Keratinocyte (primary cell): ENCODE results near the gene DNTTIP2. TPM values are rescaled to one million over a fixed set of nuclear protein-coding genes. Genes with fewer than 3 reads are reported as not detected.

Source experiments
- DNase-seq: peaks from one replicate; pipeline ENCODE4 v3.0.0-alpha.2; 2011; ENCODE audit warnings: low read depth, missing footprints, low spot score
- FAIRE-seq: peaks from 2 replicates; lab custom pipeline; 2011; peaks lifted over from hg19 to GRCh38; lab: Jason Lieb, UNC
- H2AFZ ChIP-seq: 2 replicates; pipeline ENCODE4 v1.6.0; 2012; ENCODE audit warnings: low read length, control low read depth, inconsistent platforms; ENCODE audit not compliant: control insufficient read depth
- H3K27ac ChIP-seq: 2 replicates; pipeline ENCODE4 v1.5.1; 2011; ENCODE audit warnings: low read length; ENCODE audit not compliant: control insufficient read depth, insufficient read depth
- H3K27me3 ChIP-seq: 3 replicates; pipeline ENCODE4 v1.6.0; 2011; ENCODE audit warnings: low read length; ENCODE audit not compliant: control insufficient read depth, insufficient read depth; ENCODE audit errors: extremely low read depth
- H3K36me3 ChIP-seq, 2 experiments: 2 replicates in 1 of 2; 3 replicates in 1 of 2; pipeline ENCODE4 v1.5.1; 2011; ENCODE audit warnings: low read length in 2 of 2, mild to moderate bottlenecking in 1 of 2; ENCODE audit not compliant: control insufficient read depth in 2 of 2, insufficient read depth in 2 of 2; ENCODE audit errors: extremely low read depth in 1 of 2
- H3K4me1 ChIP-seq: 3 replicates; pipeline ENCODE4 v1.5.1; 2011; ENCODE audit warnings: low read length; ENCODE audit not compliant: control insufficient read depth, insufficient read depth; ENCODE audit errors: extremely low read depth
- H3K4me2 ChIP-seq: 3 replicates; pipeline ENCODE4 v1.6.0; 2011; ENCODE audit warnings: low read depth, low read length; ENCODE audit not compliant: control insufficient read depth, insufficient read depth; ENCODE audit errors: extremely low read depth
- H3K4me3 ChIP-seq, 3 experiments: fragments of 200-600 bp in 1 of 3; sonication (generic) in 1 of 3; 2 replicates in 2 of 3; 3 replicates in 1 of 3; pipeline ENCODE4 v1.5.1; 2011 to 2016; ENCODE audit warnings: low read length in 3 of 3, mild to moderate bottlenecking in 3 of 3, control low read depth in 2 of 3, inconsistent platforms in 1 of 3, low read depth in 1 of 3, mixed read lengths in 1 of 3, mixed run types in 1 of 3, moderate library complexity in 1 of 3; ENCODE audit not compliant: control insufficient read depth in 2 of 3, insufficient read depth in 2 of 3; ENCODE audit errors: extremely low read depth in 1 of 3
- H3K79me2 ChIP-seq: 2 replicates; pipeline ENCODE4 v1.6.0; 2012; ENCODE audit warnings: low read length; ENCODE audit not compliant: control insufficient read depth, insufficient read depth
- H3K9ac ChIP-seq: 3 replicates; pipeline ENCODE4 v1.6.0; 2011; ENCODE audit warnings: low read length; ENCODE audit not compliant: control insufficient read depth, insufficient read depth; ENCODE audit errors: extremely low read depth
- H3K9me1 ChIP-seq: 3 replicates; pipeline ENCODE4 v1.6.0; 2011; ENCODE audit warnings: low read length; ENCODE audit not compliant: control insufficient read depth, insufficient read depth; ENCODE audit errors: extremely low read depth
- H3K9me3 ChIP-seq: 2 replicates; pipeline ENCODE4 v1.5.1; 2012; ENCODE audit warnings: low read depth, low read length; ENCODE audit not compliant: control insufficient read depth
- H4K20me1 ChIP-seq: 3 replicates; pipeline ENCODE4 v1.6.0; 2011; ENCODE audit warnings: low read length; ENCODE audit not compliant: control insufficient read depth, insufficient read depth; ENCODE audit errors: extremely low read depth
- EZH2 ChIP-seq: IDR thresholded peaks from one replicate; pipeline ENCODE4 v1.6.1; 2012; ENCODE audit warnings: inconsistent platforms, mild to moderate bottlenecking, low read length, moderate library complexity
- dilution Hi-C: fragments of 300-500 bp; cut with MboI; formaldehyde crosslinking; loops from one replicate; pipeline ENCODE4 v1.7.0; 2020; ENCODE audit warnings: low sequenced_read_pairs; ENCODE audit not compliant: extremely low pct_ligation_motif_present
- polyA plus RNA-seq, 5 experiments: library from polyadenylated mRNA; depleted of rRNA in 3 of 5; stranded (reverse) in 3 of 5; stranded (forward) in 1 of 5; unstranded in 1 of 5; fragments of >200 nt; gene quantifications; 1 replicate in 1 of 5; 2 replicates in 3 of 5; 3 replicates in 1 of 5; pipeline versions ENCODE4 v1.2.1 to v1.2.3, GENCODE V29; 2011 to 2012; ENCODE audit warnings: missing spikeins in 2 of 5, low read depth in 1 of 5, low replicate concordance in 1 of 5
- TF ChIP-seq, protein P1 (sequence below), 3 experiments: IDR thresholded peaks in 1 of 3; conservative IDR thresholded peaks in 1 of 3; optimal IDR thresholded peaks in 1 of 3; 2 replicates in 2 of 3; 3 replicates in 1 of 3; pipeline versions ENCODE3 to v1.5.1; 2011; ENCODE audit warnings: low read length in 3 of 3, mild to moderate bottlenecking in 3 of 3, moderate library complexity in 2 of 3, control low read depth in 1 of 3, inconsistent platforms in 1 of 3; ENCODE audit not compliant: insufficient read depth in 2 of 3; ENCODE audit errors: extremely low read depth in 1 of 3

Gene DNTTIP2
- polyA plus RNA-seq, 1 donor (not counting 4 experiments of a cell fraction or from before 2014, with no cell fraction given) = 46.2 TPM

DNA sequence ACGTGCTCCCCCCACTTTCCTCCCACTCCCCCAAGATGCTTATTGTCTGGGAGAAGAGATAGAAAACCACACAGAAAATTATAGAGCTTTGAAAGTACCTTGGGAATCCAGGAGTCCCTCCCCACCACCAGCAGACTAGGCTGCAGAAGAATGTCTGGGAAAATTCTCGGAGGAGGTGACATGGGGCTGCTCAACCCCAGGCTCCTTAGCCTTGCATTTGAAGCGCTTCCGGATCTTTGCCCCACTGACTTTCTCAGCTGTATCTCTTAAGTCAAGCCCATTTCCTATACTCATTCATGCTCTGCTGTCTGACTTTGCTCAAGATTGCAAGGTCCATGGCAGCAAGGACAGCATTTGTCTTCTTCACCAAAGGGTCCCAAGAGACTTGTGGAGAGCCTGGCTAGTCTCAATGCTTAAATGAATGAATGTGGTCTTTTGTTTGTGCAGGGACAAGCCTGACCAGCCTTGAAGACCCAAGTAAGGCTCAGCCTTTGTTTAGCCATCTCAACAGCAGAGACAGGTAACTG lies 38.0 kb downstream of the DNTTIP2 start:
- Histone ChIP-seq H3K27ac (no peak overlapping the region), H3K4me1 (peaks cover 11% of the 10 kb centered on the region), H3K9me3 (no peaks in the 10 kb centered on the region), H2AFZ (no peak overlapping the region), H3K36me3 (no peaks in the 10 kb centered on the region), H3K4me3 (no peak overlapping the region), H3K4me2 (no peak overlapping the region), H3K9ac (no peak overlapping the region), H4K20me1 (no peaks in the 10 kb centered on the region), H3K9me1 (peaks cover 2% of the 10 kb centered on the region), H3K27me3 (no peaks in the 10 kb centered on the region), H3K79me2 (no peaks in the 10 kb centered on the region)
- no peak for DNase-seq
- TF ChIP-seq EZH2 = no peak
- TF ChIP-seq, protein P1, sequence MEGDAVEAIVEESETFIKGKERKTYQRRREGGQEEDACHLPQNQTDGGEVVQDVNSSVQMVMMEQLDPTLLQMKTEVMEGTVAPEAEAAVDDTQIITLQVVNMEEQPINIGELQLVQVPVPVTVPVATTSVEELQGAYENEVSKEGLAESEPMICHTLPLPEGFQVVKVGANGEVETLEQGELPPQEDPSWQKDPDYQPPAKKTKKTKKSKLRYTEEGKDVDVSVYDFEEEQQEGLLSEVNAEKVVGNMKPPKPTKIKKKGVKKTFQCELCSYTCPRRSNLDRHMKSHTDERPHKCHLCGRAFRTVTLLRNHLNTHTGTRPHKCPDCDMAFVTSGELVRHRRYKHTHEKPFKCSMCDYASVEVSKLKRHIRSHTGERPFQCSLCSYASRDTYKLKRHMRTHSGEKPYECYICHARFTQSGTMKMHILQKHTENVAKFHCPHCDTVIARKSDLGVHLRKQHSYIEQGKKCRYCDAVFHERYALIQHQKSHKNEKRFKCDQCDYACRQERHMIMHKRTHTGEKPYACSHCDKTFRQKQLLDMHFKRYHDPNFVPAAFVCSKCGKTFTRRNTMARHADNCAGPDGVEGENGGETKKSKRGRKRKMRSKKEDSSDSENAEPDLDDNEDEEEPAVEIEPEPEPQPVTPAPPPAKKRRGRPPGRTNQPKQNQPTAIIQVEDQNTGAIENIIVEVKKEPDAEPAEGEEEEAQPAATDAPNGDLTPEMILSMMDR (optimal IDR thresholded peaks at IDR 0.05 in 1 of 3, IDR thresholded peaks at IDR 0.05 in 1 of 3, conservative IDR thresholded peaks at IDR 0.05 in 1 of 3; ENCODE audit: extremely low read depth in 1 of 3, insufficient read depth in 2 of 3, low read length in 3 of 3) = no peak
- dilution Hi-C loops = no loop called here
- no peak for FAIRE-seq

DNA sequence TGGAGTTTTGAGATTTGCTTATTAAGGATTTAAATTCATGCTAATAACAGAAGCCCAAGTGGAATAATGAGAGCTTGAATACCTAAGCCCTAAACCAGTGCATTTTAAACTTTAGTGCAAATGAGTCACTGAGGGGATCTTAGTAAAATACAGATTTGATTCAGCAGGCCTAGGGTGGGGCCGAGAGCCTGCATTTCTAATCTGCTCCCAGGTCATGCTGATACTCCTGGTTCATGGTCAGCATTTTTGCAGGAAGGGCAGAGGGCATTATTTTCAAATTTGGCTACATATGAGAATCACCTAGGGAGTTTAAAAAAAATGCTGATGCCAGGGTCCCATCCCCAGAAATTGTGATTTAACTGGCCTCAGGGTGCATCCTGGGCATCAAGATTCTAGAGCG lies 39.3 kb downstream of the DNTTIP2 start:
- Histone ChIP-seq H3K4me1 (peaks cover under 1% of the 10 kb centered on the region), H4K20me1 (no peaks in the 10 kb centered on the region), H2AFZ (no peak overlapping the region), H3K4me2 (no peak overlapping the region), H3K79me2 (no peaks in the 10 kb centered on the region), H3K9me1 (no peaks in the 10 kb centered on the region), H3K27me3 (no peaks in the 10 kb centered on the region), H3K27ac (no peak overlapping the region), H3K36me3 (no peaks in the 10 kb centered on the region), H3K9me3 (no peaks in the 10 kb centered on the region), H3K4me3 (no peak overlapping the region), H3K9ac (no peak overlapping the region)
- dilution Hi-C loops = no loop called here
- no peak for DNase-seq
- no peak for FAIRE-seq
- TF ChIP-seq, protein P1 (optimal IDR thresholded peaks at IDR 0.05 in 1 of 3, IDR thresholded peaks at IDR 0.05 in 1 of 3, conservative IDR thresholded peaks at IDR 0.05 in 1 of 3; ENCODE audit: extremely low read depth in 1 of 3, insufficient read depth in 2 of 3, low read length in 3 of 3) = no peak
- TF ChIP-seq EZH2 = no peak
